Measurements from ENCODE around the gene CCNA2. TPM values are rescaled to one million over a fixed set of nuclear protein-coding genes. Genes with fewer than 3 reads are reported as not detected.

CCNA2 gene
- total and polyA plus RNA-seq, 5 experiments from 2014 or later = 0.51 to 1.3 (median 1.1) TPM; not detected in 2

DNA sequence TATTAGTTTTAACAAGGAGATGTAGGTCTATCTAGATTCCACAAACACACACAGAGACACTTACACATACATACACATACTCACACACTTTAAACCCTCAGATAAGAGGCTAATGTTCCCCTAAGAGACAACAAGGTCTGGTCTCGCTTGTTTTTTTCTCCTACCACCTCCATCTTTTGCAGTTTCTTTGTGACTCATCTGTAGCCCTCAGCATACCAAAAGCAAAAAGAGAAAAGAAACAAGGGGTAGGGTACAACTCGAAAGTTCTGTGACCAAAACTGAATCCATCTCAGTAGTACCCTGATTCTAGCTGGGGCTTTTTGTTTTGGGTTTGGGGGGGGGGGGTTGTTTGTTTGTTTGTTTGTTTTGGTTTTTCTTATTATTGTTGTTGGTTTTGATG lies 34.8 kb downstream of the CCNA2 start:
- no peak overlapping the region for H3K4me3 Mint-ChIP-seq

DNA sequence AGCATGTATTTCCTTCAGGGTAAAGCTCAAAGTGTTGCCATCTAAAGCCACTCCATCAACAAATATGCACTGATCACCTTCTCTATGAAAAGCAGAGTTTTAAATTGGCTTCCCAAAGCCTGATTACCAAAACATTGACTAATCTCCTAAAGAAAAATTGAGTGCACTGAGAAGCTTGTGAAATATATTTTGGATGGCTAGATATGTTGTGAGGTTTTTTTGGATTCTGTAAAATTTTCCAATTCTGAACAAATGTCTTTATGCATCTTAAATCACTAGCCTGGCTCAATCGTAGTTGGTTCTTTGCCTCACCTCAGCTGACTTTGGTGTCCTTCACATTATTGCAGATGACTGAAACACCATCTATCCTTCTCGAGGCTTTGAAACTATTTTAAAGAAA lies 37.5 kb downstream of the CCNA2 start:
- H3K4me3 Mint-ChIP-seq = no peak overlapping the region
- H3K36me3 Mint-ChIP-seq = peaks cover 0 to 9% (median 0%) of the 10 kb centered on the region in 3 donors
- DNase-seq (no peak), ATAC-seq (no peak)
- no peak overlapping the region for H3K27ac Mint-ChIP-seq
- H3K4me1 Mint-ChIP-seq = no peaks in the 10 kb centered on the region
- H3K27me3 Mint-ChIP-seq = peaks cover 23 to 60% (median 42%) of the 10 kb centered on the region in 5 donors
- POLR2A ChIA-PET = no interaction called here
- H3K9me3 Mint-ChIP-seq = peaks cover 0 to 13% (median 5%) of the 10 kb centered on the region in 9 donors

More for the DNA sequence above, 34.8 kb downstream of the CCNA2 start:
- no peak overlapping the region for H3K27ac Mint-ChIP-seq
- peaks cover 0 to 8% (median 0%) of the 10 kb centered on the region in 3 donors for H3K36me3 Mint-ChIP-seq
- ATAC-seq = no peak
- no peaks in the 10 kb centered on the region for H3K4me1 Mint-ChIP-seq
- DNase-seq = no peak
- peaks cover 0 to 13% (median 5%) of the 10 kb centered on the region in 9 donors for H3K9me3 Mint-ChIP-seq
- peaks cover 20 to 41% (median 34%) of the 10 kb centered on the region in 5 donors for H3K27me3 Mint-ChIP-seq
- POLR2A ChIA-PET = no interaction called here

DNA sequence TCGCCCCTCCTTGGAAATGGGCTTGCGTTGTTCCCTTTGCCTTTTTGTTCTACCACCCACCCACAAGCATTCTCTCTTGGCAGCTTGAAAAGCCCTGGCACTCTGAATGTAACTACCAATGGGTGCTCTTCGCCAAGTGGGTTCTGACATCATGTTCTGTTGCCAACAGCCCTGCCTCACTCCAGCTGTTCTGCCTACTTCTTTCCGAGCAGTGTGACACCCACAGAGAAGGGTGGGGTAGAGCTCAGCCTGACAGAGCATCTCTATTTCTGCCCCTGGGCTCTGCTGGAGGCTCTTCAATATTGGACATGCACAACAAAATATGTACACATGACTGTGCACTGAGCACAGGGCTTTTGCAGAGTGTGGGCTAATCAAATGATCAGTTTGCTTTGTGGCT lies 38.2 kb downstream of the CCNA2 start:
- no peak for ATAC-seq
- Mint-ChIP-seq H3K36me3 (peaks cover 0 to 9% (median 0%) of the 10 kb centered on the region in 3 donors), H3K27me3 (peaks cover 27 to 67% (median 45%) of the 10 kb centered on the region in 5 donors), H3K9me3 (peaks cover 0 to 13% (median 5%) of the 10 kb centered on the region in 9 donors), H3K27ac (no peak overlapping the region), H3K4me3 (no peak overlapping the region), H3K4me1 (no peaks in the 10 kb centered on the region)
- no peak for DNase-seq
- POLR2A ChIA-PET = no interaction called here

- no peak overlapping the region for H3K4me3 Mint-ChIP-seq
- no peak for DNase-seq
- H3K27ac Mint-ChIP-seq = no peak overlapping the region
- peaks cover 0 to 13% (median 5%) of the 10 kb centered on the region in 9 donors for H3K9me3 Mint-ChIP-seq
- no peaks in the 10 kb centered on the region for H3K4me1 Mint-ChIP-seq
- POLR2A ChIA-PET = no interaction called here
- H3K36me3 Mint-ChIP-seq = peaks cover 0 to 9% (median 0%) of the 10 kb centered on the region in 3 donors
- ATAC-seq = no peak
- peaks cover 28 to 72% (median 47%) of the 10 kb centered on the region in 5 donors for H3K27me3 Mint-ChIP-seq
These were observed 38.7 kb downstream of the CCNA2 start for GRCh38 chr4:121784975-121785374.

DNA sequence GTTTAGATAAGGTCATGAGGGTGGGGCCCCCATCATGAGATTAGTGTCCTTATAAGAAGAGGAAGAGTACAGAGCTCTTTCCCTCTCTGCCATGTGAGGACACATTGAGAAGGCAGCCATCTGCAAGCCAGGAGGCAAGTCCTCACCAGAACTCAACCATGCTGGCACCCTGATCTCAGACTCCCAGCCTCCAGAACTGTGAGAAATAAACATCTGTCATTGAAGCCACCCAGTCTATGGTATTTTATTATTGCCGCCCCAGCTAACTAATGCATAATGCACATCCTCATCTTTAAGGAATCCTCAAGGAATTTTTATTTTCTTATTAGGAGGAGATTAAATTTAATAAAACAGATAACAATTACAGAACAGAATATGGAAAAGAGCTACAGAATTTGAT lies 39.3 kb downstream of the CCNA2 start:
- Mint-ChIP-seq H3K4me1 (no peaks in the 10 kb centered on the region), H3K27me3 (peaks cover 28 to 69% (median 48%) of the 10 kb centered on the region in 5 donors), H3K4me3 (no peak overlapping the region), H3K9me3 (peaks cover 0 to 13% (median 5%) of the 10 kb centered on the region in 9 donors), H3K36me3 (peaks cover 0 to 9% (median 0%) of the 10 kb centered on the region in 3 donors), H3K27ac (no peak overlapping the region)
- ATAC-seq = no peak
- POLR2A ChIA-PET = no interaction called here
- no peak for DNase-seq

- Mint-ChIP-seq H3K27ac (no peak overlapping the region), H3K27me3 (peaks cover 25 to 60% (median 41%) of the 10 kb centered on the region in 5 donors), H3K36me3 (peaks cover 0 to 9% (median 0%) of the 10 kb centered on the region in 3 donors), H3K4me1 (no peaks in the 10 kb centered on the region), H3K9me3 (peaks cover 0 to 13% (median 5%) of the 10 kb centered on the region in 9 donors), H3K4me3 (no peak overlapping the region)
- ATAC-seq (no peak), DNase-seq (no peak)
- POLR2A ChIA-PET = no interaction called here
These were observed 40.5 kb downstream of the CCNA2 start for GRCh38 chr4:121783210-121783609.

GRCh38 chr4:121778991-121779628 lies 44.6 kb downstream of the CCNA2 start:
- Mint-ChIP-seq H3K4me1 (no peaks in the 10 kb centered on the region), H3K27me3 (peaks cover 13 to 40% (median 20%) of the 10 kb centered on the region in 5 donors), H3K27ac (no peak overlapping the region), H3K4me3 (no peak overlapping the region), H3K36me3 (peaks cover 0 to 3% (median 0%) of the 10 kb centered on the region in 3 donors), H3K9me3 (peaks cover 0 to 5% (median under 1%) of the 10 kb centered on the region in 9 donors)
- POLR2A ChIA-PET = no interaction called here
- DNase-seq = no peak
- no peak for ATAC-seq

GRCh38 chr4:121777625-121778024 lies 46.1 kb downstream of the CCNA2 start:
- Mint-ChIP-seq H3K4me1 (no peaks in the 10 kb centered on the region), H3K9me3 (no peaks in the 10 kb centered on the region), H3K27ac (peak overlapping the region in 1 of 10 donors; percentile 63), H3K4me3 (no peak overlapping the region), H3K36me3 (no peaks in the 10 kb centered on the region), H3K27me3 (peaks cover 13 to 29% (median 16%) of the 10 kb centered on the region in 5 donors)
- POLR2A ChIA-PET = no interaction called here
- ATAC-seq (no peak), DNase-seq (no peak)

- POLR2A ChIA-PET = no interaction called here
- Mint-ChIP-seq H3K36me3 (no peaks in the 10 kb centered on the region), H3K4me1 (no peaks in the 10 kb centered on the region), H3K9me3 (no peaks in the 10 kb centered on the region), H3K4me3 (no peak overlapping the region), H3K27me3 (peaks cover 13 to 27% (median 16%) of the 10 kb centered on the region in 5 donors), H3K27ac (no peak overlapping the region)
- DNase-seq (no peak), ATAC-seq (no peak)
These were observed 46.9 kb downstream of the CCNA2 start for GRCh38 chr4:121776610-121777401.

DNA sequence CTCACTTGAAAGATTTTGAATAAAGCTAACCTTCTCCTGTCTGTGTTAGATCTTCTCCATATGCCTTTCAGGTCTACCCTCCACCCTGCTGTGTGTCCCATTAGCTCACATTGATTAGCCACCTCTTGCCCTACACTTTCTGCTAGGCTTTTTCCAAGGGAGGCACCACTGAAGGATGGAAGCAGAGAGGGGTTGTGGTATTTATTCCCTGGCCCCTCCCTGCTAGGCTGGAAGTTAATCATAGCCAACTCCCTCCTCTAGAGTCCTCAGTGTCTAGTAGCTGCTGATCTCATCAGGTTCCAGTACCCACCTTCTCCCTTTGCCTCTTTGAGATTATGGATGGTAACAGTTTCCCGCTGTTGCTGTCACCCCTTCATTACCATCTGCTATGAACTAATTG lies 49.8 kb downstream of the CCNA2 start:
- no peak for DNase-seq
- Mint-ChIP-seq H3K4me3 (no peak overlapping the region), H3K27me3 (peaks cover under 1 to 33% (median 8%) of the 10 kb centered on the region in 5 donors), H3K36me3 (no peaks in the 10 kb centered on the region), H3K9me3 (no peaks in the 10 kb centered on the region), H3K27ac (no peak overlapping the region), H3K4me1 (no peaks in the 10 kb centered on the region)
- no peak for ATAC-seq
- POLR2A ChIA-PET = no interaction called here

DNA sequence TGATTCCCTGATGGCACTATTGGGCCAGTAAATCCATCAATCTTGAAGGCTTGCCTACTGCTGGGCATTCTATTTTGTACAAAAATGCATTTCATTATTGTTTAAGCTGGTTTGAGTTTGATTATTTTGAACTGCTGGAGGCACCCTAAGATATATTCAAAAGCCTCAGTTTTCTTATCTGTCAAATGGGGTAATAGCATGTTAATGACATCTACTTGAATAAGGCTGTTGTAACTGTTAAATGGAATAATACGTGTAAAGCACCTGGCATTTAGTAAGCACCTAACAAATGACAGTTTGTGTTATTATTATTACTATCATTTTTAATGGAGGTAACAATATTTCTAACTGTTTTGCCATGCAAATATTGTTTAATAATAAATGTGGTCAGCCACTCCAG lies 51.8 kb downstream of the CCNA2 start:
- no peak for ATAC-seq
- peaks cover 5 to 32% (median 20%) of the 10 kb centered on the region in 5 donors for H3K27me3 Mint-ChIP-seq
- no peak overlapping the region for H3K4me3 Mint-ChIP-seq
- no peaks in the 10 kb centered on the region for H3K9me3 Mint-ChIP-seq
- H3K4me1 Mint-ChIP-seq = no peaks in the 10 kb centered on the region
- H3K27ac Mint-ChIP-seq = no peak overlapping the region
- no peaks in the 10 kb centered on the region for H3K36me3 Mint-ChIP-seq
- POLR2A ChIA-PET = no interaction called here
- no peak for DNase-seq

- Mint-ChIP-seq H3K27me3 (peaks cover 13 to 48% (median 33%) of the 10 kb centered on the region in 5 donors), H3K36me3 (no peaks in the 10 kb centered on the region), H3K4me1 (peaks cover 3 to 10% (median 5%) of the 10 kb centered on the region in 4 donors), H3K4me3 (no peak overlapping the region), H3K27ac (no peak overlapping the region), H3K9me3 (no peaks in the 10 kb centered on the region)
- POLR2A ChIA-PET = no interaction called here
- ATAC-seq (no peak), DNase-seq (no peak)
These were observed 54.3 kb downstream of the CCNA2 start for GRCh38 chr4:121769341-121769740.

DNA sequence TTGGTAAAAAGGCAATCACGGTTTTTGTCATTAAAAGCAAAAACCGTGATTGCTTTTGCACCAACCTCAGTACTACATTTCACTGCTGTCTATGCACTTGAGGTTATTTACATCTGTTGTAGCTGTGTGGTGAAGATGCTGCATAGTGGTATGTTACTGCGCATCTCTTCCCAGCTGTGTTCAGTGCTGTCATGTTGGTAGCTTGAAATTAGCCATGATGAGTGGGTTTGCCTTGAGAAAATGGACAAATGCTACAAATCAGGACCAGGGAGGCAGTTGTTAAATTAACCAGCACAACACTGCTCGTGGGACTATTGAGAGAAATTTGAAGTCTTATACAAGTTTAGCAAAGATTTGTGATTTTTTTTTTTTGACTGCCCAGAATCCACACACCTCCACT lies 56.5 kb downstream of the CCNA2 start:
- H3K9me3 Mint-ChIP-seq = no peaks in the 10 kb centered on the region
- DNase-seq (no peak), ATAC-seq (no peak)
- no peak overlapping the region for H3K27ac Mint-ChIP-seq
- H3K36me3 Mint-ChIP-seq = peaks cover 0 to 3% (median 0%) of the 10 kb centered on the region in 3 donors
- H3K4me3 Mint-ChIP-seq = no peak overlapping the region
- H3K4me1 Mint-ChIP-seq = peaks cover 3 to 10% (median 7%) of the 10 kb centered on the region in 4 donors
- POLR2A ChIA-PET = no interaction called here
- peaks cover 30 to 70% (median 46%) of the 10 kb centered on the region in 5 donors for H3K27me3 Mint-ChIP-seq
